Stimulated activated CD8-positive, alpha-beta memory T cell treated with anti-CD3 and anti-CD28 coated beads, Interleukin-12 subunit alpha, Interleukin-12 subunit beta, amount 100 ng/mL, for 4 hours (primary cell): Measurements from ENCODE around the gene STYXL2.

ENCODE experiments used
- DNase-seq: peaks from one replicate; pipeline ENCODE4 v3.0.0-alpha.2; 2020; ENCODE audit warnings: low read depth

Gene STYXL2

GRCh38 chr1:167093846-167094516, at the start of gene STYXL2:
TSS of gene STYXL2 (plus strand) at chr1:167094075. CDS start at chr1:167094850, 775 bp downstream.
- DNase-seq: no peak

- no peak for DNase-seq
Measured at GRCh38 chr1:167051907-167052306, 42.0 kb upstream of the STYXL2 start.

- DNase-seq: no peak
Measured at GRCh38 chr1:167052389-167052788, 41.5 kb upstream of the STYXL2 start.

DNA sequence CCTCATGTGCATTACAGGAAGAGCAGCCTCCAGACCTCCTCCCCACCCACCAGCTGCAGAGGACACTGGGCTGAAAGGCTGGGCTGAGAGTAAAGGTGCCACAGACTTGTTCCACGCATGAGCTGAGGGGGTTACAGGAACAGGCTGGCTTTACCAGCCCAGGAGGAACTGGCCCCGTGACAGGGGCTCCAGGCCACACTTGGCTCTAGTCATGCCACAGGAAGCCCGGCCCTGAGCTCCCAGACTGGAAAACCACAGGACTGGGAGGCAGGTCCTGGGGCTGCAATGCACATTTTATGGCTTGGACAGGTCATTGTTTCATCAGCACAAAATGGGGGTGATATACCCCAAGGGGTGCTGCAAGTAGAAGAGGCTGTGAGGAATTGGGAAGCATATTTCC, 39.3 kb upstream of the STYXL2 start:
- DNase-seq: no peak

- no peak for DNase-seq
Measured at GRCh38 chr1:167054946-167055630, 38.8 kb upstream of the STYXL2 start.

- DNase-seq: no peak
Measured at GRCh38 chr1:167056529-167057231, 37.2 kb upstream of the STYXL2 start.

DNA sequence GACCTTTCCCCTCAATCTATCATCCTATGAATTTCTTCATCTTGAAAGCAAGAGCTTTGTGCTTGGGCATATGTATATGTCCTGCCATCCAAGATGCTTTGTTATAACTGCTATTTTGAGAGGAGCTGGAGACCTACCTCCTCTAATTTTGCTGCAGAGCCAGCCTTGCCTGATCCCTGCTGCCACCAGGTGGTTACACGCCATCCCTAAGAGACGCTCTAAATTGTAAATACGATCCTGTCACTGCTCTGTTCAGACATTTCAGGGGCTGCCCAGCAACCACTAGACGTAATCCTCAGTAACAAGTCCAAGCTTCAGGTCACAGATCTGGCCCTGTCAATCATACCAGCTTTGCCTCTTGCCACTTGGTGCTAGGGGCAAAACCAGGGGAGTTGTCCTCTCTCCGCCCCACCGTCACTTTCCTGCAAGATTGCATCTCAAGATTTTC, 36.6 kb upstream of the STYXL2 start:
- DNase-seq: no peak

DNA sequence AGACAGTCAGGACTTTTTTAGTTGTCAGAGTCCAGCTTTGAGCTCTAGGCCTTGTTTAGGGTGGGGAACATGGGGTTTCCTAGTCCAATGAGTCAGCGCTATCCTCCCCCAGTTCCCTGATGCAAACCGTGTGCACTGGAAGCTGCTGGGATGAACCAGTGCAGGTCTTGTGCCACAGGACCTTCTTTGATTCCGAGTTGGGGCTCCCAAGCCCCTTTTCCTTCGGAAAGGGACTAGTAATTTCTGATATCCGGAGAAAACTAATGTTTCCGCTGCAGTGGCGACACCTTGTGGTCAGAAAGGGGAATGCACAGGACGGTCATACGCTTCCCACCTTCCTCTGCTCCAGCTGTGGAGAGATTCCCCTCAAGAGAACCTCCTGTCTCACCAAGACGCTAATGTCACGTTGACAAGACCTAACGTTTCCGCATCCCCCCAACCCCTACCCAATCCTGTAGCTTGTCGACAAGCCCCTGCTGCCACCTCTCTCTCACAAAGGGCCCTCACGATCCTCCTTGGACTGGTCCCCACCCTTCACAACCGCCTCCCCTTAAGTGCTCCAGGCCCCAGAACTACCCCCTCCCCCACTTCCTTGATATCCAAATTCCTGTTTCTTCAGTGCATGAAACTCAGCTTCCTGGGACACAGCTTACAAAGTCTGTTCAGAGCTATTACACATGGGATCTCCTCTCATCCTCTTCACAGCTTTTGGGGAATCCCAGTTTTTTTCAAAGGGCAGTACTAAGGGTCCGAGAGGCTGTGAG, 34.6 kb upstream of the STYXL2 start:
- peak; percentile 42 for DNase-seq

DNA sequence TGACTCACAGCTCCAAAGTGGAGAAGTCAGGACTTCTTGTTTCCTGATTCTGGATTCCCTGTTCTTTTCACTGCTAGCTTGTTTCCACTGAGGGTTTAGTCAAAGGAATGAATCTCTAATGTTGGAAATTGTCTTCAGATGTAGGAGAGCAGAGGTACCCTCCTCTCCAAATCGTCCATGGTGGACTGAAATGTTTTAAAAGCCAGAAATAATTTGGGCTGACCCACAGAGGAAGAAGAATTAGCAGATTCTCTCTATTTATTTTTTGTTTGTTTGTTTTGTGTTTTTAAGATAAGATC, 34.1 kb upstream of the STYXL2 start:
- DNase-seq: no peak

DNA sequence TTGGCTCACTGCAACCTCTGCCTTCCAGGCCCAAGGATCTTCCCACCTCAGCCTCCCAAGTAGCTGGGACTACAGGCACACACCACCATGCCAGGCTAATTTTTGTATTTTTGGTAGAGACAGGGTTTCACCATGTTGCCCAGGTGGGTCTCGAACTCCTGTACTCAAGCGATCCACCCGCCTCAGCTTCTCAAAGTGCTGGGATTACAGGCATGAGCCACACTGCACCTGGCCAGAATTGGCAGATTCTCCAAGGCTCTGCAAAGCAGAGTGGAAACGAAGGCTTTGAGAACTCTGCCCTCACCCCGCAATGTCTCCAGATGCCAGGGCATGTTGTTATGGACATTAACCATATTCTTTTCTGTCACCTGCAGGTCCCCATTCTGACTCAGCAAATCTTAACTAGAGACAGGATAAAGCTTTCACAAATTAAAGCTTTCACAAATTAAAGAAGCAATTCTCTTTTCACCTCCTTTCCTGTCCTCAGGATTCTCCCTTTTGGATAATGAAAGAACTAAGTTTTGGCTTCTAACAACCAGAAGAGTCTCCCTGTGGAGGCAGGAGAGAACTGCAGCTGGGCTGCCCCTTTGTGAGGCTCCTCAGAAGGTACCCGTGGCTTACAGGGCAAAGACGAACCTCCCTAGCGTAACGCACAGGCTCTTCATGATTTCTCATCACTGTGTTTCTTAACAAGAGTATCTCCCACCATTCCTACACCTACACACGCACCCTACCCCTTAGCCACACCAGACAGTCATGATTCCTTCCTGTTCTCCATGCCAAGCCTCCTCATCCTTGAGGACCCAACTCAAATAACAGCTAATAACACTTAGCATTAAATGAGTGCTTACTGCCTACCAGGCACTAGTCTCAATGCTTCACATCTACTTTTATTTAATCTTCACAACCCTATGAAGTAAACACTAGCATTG, 33.5 kb upstream of the STYXL2 start:
- no peak for DNase-seq

- no peak for DNase-seq
Measured at GRCh38 chr1:167061073-167061464, 32.8 kb upstream of the STYXL2 start.

DNA sequence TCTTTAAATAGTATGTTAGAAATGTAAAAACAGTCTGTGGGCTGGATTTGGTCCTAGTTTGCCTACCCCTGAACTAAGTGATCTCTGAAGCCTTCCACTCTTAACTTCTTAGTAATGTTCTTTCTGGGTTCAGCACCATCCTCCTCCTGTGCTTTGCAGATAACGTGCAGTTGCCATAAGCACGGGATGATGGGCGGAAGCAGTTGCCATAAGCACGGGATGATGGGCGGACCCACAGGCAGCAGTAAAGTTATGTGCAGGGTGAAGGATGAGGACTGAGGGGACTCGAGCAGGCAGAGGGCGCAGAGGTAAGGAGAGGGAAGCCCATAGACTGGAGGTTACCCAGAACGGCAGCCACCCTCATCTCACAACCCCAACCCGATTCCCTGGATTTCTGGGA, 29.3 kb upstream of the STYXL2 start:
- DNase-seq: no peak

- DNase-seq: no peak
Measured at GRCh38 chr1:167065471-167065870, 28.4 kb upstream of the STYXL2 start.

- peak; percentile 58 for DNase-seq
Measured at GRCh38 chr1:167066333-167067122, 27.3 kb upstream of the STYXL2 start.

- DNase-seq: no peak
Measured at GRCh38 chr1:167067904-167068303, 26.0 kb upstream of the STYXL2 start.

DNA sequence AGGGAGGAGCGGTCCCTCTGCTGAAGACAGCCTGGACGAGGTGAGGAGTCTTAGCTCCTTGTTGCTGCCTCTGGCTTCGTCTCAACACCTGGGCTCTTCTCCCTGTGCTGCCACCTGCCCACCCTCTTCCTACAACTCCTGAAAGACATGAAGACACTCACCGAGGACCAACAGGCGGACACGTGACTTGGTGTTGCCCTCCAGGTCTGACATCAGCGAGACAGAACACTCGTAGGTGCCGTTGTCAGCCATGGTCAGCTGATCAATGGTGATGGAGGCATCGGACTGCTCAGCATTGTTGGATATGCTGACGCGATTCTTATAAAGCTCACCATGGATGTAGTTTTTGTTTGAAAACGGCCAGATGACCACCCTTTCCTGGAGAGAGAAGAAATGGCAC, 25.1 kb upstream of the STYXL2 start:
- DNase-seq: no peak

- no peak for DNase-seq
Measured at GRCh38 chr1:167071286-167071685, 22.6 kb upstream of the STYXL2 start.

- DNase-seq: no peak
Measured at GRCh38 chr1:167076136-167076710, 17.7 kb upstream of the STYXL2 start.

DNA sequence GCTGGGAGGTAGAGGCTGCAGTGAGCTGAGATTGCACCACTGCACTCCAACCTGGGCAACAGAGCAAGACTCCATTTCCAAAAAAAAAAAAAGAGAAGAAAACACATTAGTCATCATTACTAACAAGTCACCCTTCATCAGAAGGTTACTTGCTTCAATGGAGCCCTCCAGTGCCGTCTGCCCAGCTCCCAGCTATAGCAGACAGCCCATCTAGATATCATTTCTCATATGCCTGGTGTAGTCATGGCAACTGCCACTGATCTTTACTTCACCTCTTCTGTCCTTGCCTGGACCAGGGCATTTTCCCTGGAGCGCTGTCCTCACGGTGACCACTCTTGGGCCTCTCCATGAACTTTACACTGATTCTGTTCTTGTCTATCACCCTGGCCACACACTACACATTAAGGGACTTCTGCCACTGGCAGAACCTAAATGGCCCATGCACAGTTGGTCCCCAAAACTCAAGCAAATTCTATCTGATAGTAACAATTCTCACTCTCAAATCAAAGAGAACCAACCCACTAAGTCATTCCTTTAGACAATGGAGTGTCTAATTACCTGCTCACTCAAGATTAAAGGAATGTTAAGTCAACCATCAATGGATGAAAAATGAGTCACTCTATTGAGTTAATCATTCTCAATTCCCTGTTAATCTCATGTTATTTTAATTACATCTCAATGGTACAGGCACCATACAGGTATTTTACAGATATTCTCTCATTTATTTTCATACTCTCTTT, 16.6 kb upstream of the STYXL2 start:
- DNase-seq: no peak

- no peak for DNase-seq
Measured at GRCh38 chr1:167077868-167078210, 16.0 kb upstream of the STYXL2 start.
